NCI-H510A (cell line): ENCODE results near the gene CYGB.

Experiments used
- DNase-seq: peaks from one replicate; lab custom pipeline; 2025; lab: John Stamatoyannopoulos, UW

Gene CYGB

GRCh38 chr17:76537578-76538280 lies at the start of gene CYGB:
TSS of gene CYGB (minus strand) at chr17:76537709. CDS start at chr17:76537542, 167 bp downstream.
- no peak for DNase-seq

- DNase-seq, result peak; percentile 76
Observed at GRCh38 chr17:76586741-76587487, 49.4 kb upstream of the CYGB start.

GRCh38 chr17:76585649-76586593 lies 48.4 kb upstream of the CYGB start, which contains the start of gene ST6GALNAC2:
TSS of gene ST6GALNAC2 (minus strand) at chr17:76585860. CDS start at chr17:76585808, 52 bp downstream.
- DNase-seq, result peak; percentile 63

- no peak for DNase-seq
Observed at GRCh38 chr17:76585033-76585648, 47.6 kb upstream of the CYGB start.

GRCh38 chr17:76584427-76585032 lies 47.0 kb upstream of the CYGB start:
- no peak for DNase-seq

- DNase-seq, result no peak
Observed at GRCh38 chr17:76582660-76583059, 45.2 kb upstream of the CYGB start.

- DNase-seq, result no peak
Observed at GRCh38 chr17:76581515-76581914, 44.0 kb upstream of the CYGB start.

GRCh38 chr17:76579281-76579680 lies 41.8 kb upstream of the CYGB start:
- no peak for DNase-seq

GRCh38 chr17:76578376-76578775 lies 40.9 kb upstream of the CYGB start:
- DNase-seq, result no peak

GRCh38 chr17:76577876-76578275 lies 40.4 kb upstream of the CYGB start:
- DNase-seq, result no peak

- DNase-seq, result no peak
Observed at GRCh38 chr17:76576189-76576588, 38.7 kb upstream of the CYGB start.

GRCh38 chr17:76575570-76575969 lies 38.1 kb upstream of the CYGB start:
- DNase-seq, result no peak

GRCh38 chr17:76574166-76574565 lies 36.7 kb upstream of the CYGB start:
- no peak for DNase-seq

GRCh38 chr17:76573096-76573495 lies 35.6 kb upstream of the CYGB start:
- DNase-seq, result no peak

GRCh38 chr17:76572201-76572910 lies 34.8 kb upstream of the CYGB start:
- DNase-seq, result no peak

GRCh38 chr17:76570877-76571471 lies 33.5 kb upstream of the CYGB start:
- DNase-seq, result no peak

- DNase-seq, result no peak
Observed at GRCh38 chr17:76570457-76570856, 32.9 kb upstream of the CYGB start.

- DNase-seq, result no peak
Observed at GRCh38 chr17:76569607-76570279, 32.2 kb upstream of the CYGB start.

- no peak for DNase-seq
Observed at GRCh38 chr17:76568811-76569221, 31.3 kb upstream of the CYGB start.
